ENCODE data around the gene SEMA4G.

The SEMA4G gene

DNA sequence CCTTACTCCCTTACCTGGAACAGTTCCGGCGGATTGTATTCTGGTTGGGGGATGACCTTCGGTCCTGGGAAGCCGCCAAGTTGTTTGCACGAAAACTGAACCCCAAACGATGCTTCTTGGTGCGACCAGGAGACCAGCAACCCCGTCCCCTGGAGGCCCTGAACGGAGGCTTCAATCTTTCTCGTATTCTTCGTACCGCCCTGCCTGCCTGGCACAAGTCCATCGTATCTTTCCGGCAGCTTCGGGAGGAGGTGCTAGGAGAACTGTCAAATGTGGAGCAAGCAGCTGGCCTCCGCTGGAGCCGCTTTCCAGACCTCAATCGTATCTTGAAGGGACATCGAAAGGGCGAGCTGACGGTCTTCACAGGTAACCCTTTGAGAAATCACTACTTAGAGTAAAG, 19.8 kb downstream of the SEMA4G start:
- no peak for DNase-seq

DNA sequence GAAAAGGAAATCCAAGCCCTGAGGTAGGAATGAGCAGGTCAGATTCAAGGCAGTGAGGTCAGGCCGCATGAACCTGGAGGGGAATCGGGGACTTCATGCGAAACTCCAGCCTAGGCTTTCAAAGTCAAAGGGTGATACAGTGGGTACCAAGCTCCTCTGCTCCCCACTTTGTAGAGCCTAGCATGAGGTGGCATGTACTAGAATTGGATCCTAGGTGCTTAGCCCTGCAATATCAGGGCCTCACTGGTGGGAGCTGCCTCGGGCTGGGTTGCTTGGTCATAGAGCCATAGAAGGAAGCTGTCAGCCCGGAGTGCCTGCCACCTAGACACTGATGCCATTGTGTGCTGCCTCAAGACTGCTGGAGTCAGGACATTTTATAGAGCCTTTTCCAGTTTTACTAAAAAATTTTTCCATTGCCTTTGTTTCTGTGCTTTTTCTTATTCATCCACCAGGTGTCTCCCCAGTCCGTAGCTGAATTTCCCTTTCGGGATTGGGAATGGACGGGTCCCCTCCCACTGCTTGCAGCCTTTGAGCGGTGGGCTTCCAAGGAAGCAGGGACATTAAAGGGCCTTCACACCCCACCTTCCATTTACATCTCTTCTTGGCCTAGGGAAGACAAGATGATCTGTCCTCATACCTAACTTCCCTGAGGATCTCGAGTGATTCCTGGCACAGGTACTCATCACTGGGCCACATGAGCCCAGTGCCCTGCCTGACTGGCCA, 24.8 kb downstream of the SEMA4G start:
- peak; percentile 1 for DNase-seq

DNA sequence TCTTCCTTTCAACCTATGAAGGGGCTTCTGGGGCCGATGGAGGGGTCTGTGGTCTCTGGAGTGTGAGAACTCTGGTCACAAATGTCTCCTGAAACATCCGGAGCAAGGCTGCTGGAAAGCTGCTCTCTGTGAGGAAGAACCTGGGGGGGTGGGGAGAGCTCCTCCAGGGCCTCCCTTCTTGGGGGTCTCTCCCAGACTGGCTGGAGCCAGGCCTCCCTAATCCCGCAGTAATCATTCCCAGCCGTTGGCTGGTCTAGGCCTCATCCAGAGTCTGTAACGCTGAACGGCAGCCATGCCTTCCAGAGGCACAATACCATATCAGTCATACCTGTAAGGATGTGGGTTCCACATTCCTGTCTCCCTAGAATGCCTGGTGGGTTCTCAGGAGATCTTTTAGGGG, 25.9 kb downstream of the SEMA4G start:
- DNase-seq, result no peak

DNA sequence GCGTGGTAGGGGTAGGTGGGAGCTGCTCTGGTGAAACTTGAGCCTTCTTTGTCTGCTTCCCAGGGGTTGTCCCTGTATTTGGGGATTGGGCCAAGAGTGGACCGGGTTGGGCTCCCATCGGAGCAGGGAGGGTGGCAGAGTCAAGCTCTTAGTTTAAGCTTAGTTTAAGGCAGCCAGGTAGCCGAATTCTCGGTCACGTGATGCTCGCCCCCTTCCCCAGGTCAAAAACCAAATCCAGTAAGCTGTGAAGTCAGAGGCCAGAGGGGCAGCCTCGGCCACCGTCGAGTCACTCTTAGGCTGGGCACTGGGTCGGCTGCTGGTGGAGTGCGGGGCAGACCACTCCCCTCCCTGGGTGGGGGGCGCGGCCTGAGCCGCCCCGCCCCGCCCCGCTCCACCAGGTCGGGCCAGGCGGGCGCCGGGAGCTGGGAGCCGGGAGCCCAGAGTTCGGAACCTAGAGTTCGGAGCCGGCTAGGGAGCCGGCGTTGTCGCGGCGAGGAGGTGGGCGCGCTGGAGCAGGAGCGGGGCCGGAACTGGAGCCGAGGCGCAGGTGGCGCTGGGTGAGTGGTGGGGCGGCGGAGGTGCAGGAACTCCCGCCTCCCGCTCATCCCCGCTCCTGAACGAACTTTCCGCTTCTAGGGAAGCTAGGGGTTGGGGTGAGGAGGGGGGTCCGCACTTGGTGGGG, 27.5 kb downstream of the SEMA4G start:
- peak; percentile 58 for DNase-seq

DNA sequence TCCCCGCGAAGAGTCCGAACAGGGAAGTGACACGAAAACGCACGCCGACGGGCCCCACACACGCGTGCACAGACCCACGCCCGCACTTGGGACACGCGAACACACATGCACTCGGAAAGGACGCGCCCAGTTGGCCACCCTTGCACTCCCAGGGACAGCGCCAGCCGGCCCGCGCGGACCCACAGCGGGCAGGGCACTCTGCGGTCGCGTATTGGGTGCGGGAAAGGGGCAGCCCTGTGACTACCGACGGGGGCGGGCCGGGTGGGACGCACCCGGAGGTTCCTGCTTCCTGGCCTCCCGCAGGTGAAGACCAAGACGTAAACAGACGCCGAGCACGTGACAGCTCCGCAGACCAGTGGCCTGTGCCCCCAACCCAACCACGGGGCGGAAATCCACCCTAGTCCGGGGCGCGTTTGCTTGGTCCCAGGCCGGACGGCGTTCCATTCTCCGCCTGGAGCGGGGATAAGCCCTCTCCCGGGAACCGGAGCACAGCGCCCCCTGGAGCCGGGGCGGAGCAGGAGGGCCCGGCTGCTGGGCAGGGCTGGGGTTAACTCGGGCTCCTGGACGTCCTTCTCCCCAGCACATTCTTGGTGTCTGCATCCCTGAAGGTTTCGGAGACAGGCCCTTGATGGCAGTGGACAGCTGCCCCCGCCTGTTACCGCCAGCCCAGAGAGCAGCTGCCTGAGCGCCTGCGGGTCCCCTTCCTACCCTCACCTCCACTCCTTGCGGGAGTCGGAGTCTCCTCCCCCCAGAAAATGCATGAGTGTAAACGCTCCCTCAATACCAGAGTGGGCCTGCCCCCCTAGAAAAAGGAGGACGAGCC, 28.3 kb downstream of the SEMA4G start:
- peak; percentile 69 for DNase-seq

DNA sequence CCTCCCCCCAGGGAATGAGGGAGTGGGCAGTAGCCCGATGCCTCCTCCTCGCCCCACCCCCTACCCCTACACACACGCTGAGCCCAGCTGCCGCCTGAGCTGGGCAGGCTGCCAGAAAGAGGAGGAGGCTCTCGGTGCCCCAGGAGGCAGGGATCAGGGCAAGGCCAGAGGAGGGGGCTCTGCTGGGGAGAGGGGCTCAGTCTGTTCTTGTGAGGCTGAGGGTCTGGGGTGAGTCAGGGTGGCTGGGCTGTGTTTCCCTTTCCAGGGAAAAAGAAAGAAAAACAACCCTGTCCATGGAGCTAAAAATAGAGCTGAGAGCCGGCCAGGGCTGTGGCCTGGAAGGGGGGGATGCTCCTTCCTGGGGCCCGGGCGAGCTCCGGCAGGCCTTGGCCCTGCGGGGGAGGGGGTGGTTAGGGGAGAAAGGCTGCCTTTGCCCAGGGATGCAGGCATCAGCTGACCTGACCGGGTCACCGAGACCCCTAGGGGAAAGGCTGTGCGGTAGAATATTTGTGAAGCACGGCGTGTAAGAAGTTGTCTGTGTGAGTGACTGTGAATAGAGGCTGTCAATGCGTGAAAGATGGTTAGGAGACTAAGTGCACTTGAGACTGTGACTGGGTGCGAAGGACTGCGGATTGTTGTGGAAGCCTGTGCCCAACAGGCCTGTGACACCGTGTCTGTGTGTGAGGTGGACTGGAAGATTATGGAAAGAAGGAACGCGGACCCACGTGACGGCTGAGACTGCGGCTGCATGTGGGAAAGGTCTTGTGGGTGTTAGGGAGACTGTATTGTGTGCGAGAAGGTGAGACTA, 29.1 kb downstream of the SEMA4G start:
- peak; percentile 89 for DNase-seq

DNA sequence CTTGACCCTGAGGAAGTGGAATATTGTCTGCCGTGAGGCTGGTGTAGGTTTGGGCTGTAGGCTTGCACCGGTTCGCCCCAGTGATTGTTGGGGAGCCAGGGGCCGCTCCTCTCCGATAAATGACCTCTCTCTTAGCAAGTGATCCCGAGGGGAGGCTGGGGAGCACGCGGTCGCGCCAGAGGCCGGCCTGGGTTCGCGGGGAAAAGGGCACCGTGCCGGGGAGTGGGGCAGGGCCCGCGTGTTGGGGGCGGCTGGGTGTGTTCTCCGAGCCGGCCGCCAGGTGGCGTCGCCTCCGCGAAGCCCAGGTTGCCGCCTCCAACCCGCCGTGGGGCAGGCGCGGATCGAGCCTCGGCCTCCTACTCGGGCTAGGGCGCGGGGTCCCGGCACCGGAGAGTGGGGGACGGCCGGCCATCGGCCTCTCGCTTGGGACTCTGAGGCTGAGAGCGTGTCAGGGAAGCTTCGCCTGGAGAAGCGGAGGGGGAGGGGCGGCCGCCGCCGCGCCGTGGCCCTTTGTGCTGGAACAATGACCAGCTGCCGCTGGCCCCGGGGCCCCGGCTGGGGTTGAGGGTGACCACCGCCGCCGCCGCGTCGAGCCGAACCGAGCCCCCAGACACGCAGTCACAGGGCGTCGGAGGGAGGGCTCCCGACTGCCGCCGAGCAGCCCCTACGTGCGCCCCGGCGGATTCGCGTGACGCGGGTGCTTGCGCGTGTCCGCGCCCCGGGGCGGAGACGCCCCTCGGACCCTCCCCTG, 29.9 kb downstream of the SEMA4G start:
- DNase-seq, result peak; percentile 57

DNA sequence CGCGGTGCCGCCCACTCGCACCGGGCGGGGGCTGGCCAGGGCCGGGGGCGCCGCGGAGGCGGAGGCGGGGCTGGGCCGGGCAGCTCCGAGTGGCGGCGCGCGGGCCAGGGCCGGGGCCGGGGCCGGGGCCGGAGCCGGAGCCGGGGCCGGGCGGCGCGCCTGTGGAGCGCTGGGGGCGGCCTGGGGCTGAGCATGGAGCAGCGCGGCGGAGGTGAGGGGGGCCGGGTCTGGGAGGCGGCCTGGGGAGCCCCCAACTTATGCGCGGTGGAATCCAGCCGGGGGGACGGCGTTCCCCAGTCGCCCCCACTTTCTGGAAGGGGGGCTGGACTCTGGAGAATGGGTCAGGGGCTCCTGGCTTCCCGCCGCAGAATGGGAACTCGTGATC, 30.4 kb downstream of the SEMA4G start, which contains the start of gene LZTS2:
LZTS2 (plus strand) TSS at position 67 of the 385 bp plus-strand sequence. CDS start 2,731 bp downstream, outside the sequence.
- DNase-seq, result peak; percentile 48

DNA sequence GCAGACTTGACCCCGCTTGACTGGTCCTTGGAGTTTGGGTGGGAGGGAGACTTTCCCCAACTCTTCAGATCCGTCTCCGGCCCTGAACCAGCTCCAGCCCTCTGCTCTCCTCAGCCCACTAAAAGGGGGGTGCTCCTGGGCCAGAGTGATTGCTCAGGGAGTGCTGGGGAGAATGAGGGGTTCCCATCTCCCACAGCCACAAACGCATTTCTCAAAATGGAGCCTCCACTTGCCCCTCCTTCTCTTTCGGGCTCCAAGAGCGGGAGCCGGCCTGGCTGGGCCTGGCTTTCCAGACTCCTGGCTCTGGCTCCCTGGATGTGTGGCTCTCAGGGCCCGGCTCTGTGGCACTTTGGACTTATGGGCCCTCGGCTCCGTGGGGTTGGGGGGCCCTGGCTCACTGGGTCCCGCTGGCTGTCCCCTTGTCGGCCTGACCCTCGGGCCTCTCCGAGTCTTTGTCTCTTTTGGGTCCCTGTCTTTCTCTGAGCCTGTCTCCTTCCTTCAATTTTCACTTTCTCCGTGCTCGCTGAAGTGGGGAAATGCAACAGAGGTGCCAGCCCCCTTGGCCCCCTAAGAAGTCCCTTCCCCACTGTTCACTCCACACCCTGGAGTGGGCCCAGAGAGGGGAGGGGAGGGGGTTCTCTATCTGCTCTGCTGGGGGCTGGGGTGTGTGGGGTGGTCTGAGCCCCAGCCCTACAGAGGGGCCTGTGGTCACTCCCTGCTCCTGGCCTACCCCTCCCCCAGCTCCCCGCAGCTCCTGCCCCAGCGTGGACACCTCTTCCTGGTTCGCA, 31.0 kb downstream of the SEMA4G start:
- no peak for DNase-seq

DNA sequence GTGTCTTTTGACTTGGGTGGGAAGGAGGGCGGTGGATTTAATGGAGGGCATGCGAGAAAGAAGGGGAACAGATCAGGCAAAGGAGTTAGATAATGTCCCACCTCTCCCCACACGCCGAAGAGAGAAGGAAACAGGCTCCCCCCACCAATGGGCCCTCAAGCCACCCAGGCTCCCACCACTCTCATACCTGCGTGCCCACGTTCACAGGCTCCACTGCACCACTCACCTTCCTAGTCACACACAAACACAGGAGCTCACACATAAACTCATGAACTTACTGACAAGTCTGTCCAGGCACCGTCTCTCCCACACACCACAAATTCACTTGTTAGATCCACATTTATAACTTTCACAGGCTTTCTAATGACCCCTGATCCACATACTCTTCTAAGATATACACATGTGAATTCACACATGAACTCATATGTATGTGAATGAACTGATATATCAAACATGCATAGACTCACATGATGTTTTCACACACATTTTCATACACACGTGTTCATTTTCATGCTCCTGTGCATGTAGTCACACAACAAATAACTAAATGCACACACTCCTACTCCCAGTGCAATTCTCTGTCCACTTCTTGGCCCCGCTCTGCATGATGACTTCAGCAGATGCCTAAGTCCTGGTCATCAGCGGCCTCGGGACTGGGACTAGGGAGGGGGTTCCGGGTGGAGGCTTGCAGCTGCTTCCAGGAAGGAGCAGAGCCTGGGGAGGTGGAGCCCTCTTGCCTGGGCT, 31.8 kb downstream of the SEMA4G start:
- DNase-seq, result no peak

DNA sequence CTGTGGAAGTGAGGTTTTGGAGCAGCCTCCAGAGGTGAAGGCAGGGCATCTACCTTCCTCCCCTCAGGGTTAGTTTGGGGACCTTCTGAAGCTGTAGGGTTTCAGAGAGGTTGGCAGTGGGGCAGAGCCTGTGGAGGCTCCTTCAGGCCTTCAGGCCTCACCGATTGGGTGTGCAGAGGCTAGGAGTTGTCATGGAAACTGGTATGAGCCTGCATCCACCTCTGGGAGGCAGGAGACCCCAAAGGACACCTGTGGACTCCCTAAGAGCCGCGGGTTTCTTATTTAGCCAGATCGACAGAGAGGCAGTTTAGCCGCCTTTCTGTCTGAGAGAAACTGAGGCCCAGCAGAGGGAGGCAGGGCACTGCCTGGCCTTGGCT, 32.3 kb downstream of the SEMA4G start:
- no peak for DNase-seq

DNA sequence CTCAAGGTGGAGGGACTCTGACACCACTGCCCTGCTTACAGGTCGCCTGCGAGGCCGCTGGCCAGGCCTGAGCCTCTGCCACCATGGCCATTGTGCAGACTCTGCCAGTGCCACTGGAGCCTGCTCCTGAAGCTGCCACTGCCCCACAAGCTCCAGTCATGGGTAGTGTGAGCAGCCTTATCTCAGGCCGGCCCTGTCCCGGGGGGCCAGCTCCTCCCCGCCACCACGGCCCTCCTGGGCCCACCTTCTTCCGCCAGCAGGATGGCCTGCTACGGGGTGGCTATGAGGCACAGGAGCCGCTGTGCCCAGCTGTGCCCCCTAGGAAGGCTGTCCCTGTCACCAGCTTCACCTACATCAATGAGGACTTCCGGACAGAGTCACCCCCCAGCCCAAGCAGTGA, 33.2 kb downstream of the SEMA4G start:
- no peak for DNase-seq

DNA sequence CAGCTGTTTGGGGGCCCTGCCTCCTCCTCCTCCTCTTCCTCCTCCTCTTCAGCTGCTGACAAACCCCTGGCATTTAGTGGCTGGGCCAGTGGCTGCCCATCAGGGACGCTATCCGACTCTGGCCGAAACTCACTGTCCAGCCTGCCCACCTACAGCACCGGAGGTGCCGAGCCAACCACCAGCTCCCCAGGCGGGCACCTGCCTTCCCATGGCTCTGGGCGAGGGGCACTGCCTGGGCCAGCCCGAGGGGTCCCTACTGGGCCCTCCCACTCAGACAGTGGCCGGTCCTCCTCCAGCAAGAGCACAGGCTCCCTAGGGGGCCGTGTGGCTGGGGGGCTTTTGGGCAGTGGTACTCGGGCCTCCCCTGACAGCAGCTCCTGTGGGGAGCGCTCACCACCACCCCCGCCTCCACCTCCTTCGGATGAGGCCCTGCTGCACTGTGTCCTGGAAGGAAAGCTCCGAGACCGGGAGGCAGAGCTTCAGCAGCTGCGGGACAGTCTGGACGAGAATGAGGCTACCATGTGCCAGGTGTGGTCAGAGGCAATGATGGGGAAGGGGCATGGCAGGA, 34.4 kb downstream of the SEMA4G start:
- no peak for DNase-seq

DNA sequence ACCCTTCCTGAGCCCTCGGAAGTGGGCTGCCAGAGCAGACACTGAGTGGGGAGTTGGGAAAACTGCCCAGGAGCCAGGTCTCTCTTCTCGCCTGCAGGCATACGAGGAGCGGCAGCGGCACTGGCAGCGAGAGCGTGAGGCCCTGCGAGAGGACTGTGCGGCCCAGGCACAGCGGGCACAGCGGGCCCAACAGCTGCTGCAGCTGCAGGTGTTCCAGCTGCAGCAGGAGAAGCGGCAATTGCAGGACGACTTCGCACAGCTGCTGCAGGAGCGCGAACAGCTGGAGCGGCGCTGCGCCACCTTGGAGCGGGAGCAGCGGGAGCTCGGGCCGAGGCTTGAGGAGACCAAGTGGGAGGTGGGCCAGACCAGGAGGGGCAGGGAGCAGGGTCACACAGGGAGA, 36.1 kb downstream of the SEMA4G start:
- no peak for DNase-seq

DNA sequence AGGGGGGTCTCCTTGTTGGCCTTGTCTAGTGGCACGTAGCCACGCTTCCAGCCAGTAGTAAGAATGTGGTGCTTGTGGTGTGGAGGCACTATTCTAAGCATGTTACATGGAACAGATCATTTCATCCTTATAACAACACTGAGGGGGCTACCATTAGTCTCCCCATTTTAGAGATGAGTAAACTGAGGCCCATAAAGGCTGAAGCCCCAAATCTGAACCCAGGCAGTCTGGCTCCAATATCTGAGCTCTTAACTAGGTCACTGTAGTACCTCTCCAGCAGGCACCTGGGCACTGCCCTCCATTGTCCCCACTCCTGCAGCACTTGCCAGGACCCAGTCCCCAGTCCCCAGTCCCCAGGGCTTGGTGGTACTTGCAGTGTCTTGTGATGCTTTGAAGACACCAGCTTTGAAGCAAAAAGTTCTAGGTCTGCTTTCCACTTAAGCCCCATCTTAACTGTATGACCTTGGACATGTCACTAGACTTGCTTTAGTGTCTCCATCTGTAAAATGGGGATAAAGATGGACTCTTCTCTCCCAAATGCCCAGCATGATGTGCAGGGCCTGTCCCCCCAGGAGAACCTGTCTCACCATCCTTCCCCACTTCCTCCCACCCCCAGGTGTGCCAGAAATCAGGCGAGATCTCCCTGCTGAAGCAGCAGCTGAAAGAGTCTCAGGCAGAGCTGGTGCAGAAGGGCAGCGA, 36.7 kb downstream of the SEMA4G start:
- DNase-seq, result no peak

DNA sequence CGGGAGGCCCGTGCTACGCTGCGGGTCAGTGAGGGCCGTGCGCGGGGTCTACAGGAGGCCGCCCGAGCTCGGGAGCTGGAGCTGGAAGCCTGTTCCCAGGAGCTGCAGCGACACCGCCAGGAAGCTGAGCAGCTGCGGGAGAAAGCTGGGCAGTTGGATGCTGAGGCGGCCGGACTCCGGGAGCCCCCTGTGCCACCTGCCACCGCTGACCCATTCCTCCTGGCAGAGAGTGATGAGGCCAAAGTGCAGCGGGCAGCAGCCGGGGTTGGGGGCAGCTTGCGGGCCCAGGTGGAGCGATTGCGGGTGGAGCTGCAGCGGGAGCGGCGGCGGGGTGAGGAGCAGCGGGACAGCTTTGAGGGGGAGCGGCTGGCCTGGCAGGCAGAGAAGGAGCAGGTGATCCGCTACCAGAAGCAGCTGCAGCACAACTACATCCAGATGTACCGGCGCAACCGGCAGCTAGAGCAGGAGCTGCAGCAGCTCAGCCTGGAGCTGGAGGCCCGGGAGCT, 37.3 kb downstream of the SEMA4G start:
- DNase-seq, result no peak

DNA sequence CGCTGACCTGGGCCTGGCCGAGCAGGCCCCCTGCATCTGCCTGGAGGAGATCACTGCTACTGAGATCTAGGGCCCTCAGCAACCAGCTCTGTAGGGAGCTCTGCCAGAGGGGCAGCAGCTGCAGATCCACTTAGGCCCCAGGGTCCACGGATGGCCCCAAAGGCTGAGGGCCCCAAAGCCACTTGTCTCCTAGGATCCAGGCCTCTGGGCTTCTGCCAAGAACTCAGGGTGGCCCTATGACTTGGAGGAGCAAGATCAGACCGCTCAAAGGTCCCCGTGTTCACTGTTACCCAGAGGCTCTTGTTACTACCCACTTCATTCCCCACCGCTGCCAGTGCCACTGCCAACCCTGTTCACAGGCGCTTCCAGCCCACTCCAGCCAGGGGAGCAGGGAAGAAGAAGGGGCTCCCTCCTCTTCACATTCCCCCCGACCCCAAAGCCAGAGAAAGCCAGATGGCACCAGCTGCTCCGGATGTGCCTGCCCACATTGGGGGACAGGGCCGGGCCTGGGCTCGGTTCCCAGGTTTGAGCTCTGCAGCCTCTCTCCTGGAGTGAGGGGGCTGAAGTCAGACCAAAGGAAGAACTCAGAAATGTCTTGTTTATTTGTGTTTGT, 37.9 kb downstream of the SEMA4G start:
- no peak for DNase-seq

DNA sequence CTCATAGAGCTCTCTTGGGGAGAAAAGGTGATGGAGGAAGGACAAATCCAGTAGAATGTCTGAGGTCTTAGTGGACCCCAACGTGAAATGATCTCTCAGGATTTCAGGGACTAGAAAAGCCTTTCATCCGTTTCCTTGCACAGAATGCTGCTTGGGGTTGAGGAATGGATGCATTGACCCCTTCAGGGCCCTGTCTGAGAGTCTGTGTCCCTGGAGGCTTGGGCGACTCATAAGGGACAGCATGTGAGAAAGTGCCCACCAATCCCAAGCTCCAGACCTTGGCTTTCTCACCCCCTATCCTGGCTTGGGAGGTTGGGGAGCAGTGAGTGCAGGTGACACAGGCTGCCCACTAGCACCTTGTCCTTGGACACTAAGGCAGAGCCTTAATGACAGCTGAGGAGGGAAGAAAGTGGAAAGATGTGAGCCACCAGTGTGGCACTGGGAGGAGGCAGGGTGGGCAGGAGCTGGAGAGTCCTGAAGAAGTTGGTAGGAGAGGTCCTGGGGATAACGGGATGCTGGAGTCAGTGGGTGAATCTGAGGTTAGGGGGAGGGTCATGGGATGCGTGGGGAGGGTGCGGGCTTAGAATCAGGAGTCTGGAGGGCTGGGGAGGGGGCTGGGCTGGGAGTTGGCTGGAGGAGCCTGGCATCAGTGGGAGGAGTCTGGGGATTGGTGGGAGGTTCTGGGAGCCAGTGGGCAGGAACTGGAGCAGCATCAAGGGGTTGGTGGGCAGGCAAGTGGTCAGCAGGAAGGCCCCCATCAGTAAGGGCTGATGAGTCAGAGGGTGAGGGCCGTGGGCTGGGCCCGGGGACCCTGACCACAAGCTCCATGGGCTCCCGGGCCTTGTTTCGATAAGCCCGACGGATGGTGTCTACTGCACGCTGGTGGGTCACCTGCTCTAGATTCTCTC, 38.9 kb downstream of the SEMA4G start:
- no peak for DNase-seq

Measured in NCI-H345 (cell line).